PC-3 (cell line): ENCODE measurements around the gene UQCRQ. TPM values are rescaled to one million over a fixed set of nuclear protein-coding genes. Genes with fewer than 3 reads are reported as not detected.
A peak's percentile ranks its signal among the peaks of the same experiment; 100 is the strongest.

Source experiments
- ATAC-seq: fragments of 200-7000 bp; cut with Tn5 transposase; 2 replicates; pipeline ENCODE4 v1.9.1; 2020; ENCODE audit warnings: mild to moderate bottlenecking, moderate library complexity
- BruUV-seq: library from RNA; stranded (reverse); fragments of 400-500 nt; replicated peaks from 2 replicates; lab custom pipeline; 2021; lab: Mats Ljungman, UMichigan
- CTCF ChIA-PET: fragments of 300-600 bp; sonication (Branson Sonifier 250); formaldehyde crosslinking; loops from one replicate; lab custom pipeline; 2022; ENCODE audit warnings: antibody characterized with exemption; lab: Charles Lee
- POLR2A ChIA-PET: fragments of 300-600 bp; sonication (Branson Sonifier 250); formaldehyde crosslinking; loops from one replicate; lab custom pipeline; 2022; ENCODE audit warnings: antibody characterized with exemption; ENCODE audit not compliant: unreplicated experiment; lab: Charles Lee
- DNase-seq: peaks from one replicate; pipeline ENCODE4 v3.0.0-alpha.2; 2015
- H2AFZ ChIP-seq: fragments of 300-600 bp; sonication (generic); 2 replicates; pipeline ENCODE4 v1.6.0; 2016; ENCODE audit warnings: antibody characterized with exemption, low read length
- H3F3A ChIP-seq: fragments of 300-600 bp; sonication (generic); one replicate; pipeline ENCODE4 v1.6.0; 2017; ENCODE audit warnings: antibody characterized with exemption, low read length, control low read depth, mild to moderate bottlenecking; ENCODE audit not compliant: unreplicated experiment
- H3K27ac ChIP-seq: fragments of 300-600 bp; sonication (generic); 2 replicates; pipeline ENCODE4 v1.5.1; 2016; ENCODE audit warnings: mild to moderate bottlenecking, low read length
- H3K27me3 ChIP-seq: fragments of 300-600 bp; sonication (generic); 2 replicates; pipeline ENCODE4 v1.6.1; 2016; ENCODE audit warnings: low read length, mixed read lengths
- H3K36me3 ChIP-seq: fragments of 300-600 bp; sonication (generic); 2 replicates; pipeline ENCODE4 v1.6.1; 2016; ENCODE audit warnings: low read depth, mixed run types, low read length, mixed read lengths
- H3K4me1 ChIP-seq: fragments of 300-600 bp; sonication (generic); 2 replicates; pipeline ENCODE4 v1.5.1; 2016; ENCODE audit warnings: low read length; ENCODE audit not compliant: insufficient read depth
- H3K4me2 ChIP-seq: fragments of 300-600 bp; sonication (generic); 2 replicates; pipeline ENCODE4 v1.6.0; 2016; ENCODE audit warnings: low read length
- H3K4me3 ChIP-seq: fragments of 300-600 bp; sonication (generic); 2 replicates; pipeline ENCODE4 v1.5.1; 2016; ENCODE audit warnings: mild to moderate bottlenecking, low read length, mixed read lengths
- H3K79me2 ChIP-seq: fragments of 300-600 bp; sonication (generic); 2 replicates; pipeline ENCODE4 v1.6.1; 2017; ENCODE audit warnings: low read length, mixed read lengths
- H3K9ac ChIP-seq: fragments of 300-600 bp; sonication (generic); 2 replicates; pipeline ENCODE4 v1.6.0; 2016; ENCODE audit warnings: mild to moderate bottlenecking, low read length
- H3K9me2 ChIP-seq: fragments of 300-600 bp; sonication (generic); replicated peaks from 2 replicates; pipeline ENCODE4 v1.6.1; 2016; ENCODE audit warnings: mixed run types, low read length, mixed read lengths
- H3K9me3 ChIP-seq: fragments of 300-600 bp; sonication (generic); 2 replicates; pipeline ENCODE4 v1.6.1; 2016; ENCODE audit warnings: low read length, mixed read lengths
- H4K20me1 ChIP-seq: fragments of 300-600 bp; sonication (generic); 2 replicates; pipeline ENCODE4 v1.6.1; 2016; ENCODE audit warnings: low read length, mixed read lengths
- EZH2 ChIP-seq: fragments of 300-600 bp; sonication (generic); IDR thresholded peaks from one replicate; pipeline ENCODE4 v1.6.1; 2017; ENCODE audit warnings: antibody characterized with exemption, mild to moderate bottlenecking, low read length; ENCODE audit not compliant: unreplicated experiment
- EZH2phosphoT487 ChIP-seq: fragments of 300-600 bp; sonication (generic); IDR thresholded peaks from 2 replicates; pipeline ENCODE4 v1.6.1; 2018; ENCODE audit warnings: mild to moderate bottlenecking, antibody characterized with exemption, low read length, borderline replicate concordance
- intact Hi-C: fragments of 100-400 bp; cut with micrococcal nuclease; formaldehyde crosslinking; loops from 2 replicates; pipeline ENCODE4 v1.9.0; 2023
- total RNA-seq: library from RNA; depleted of rRNA; stranded (reverse); fragments of >200 nt; gene quantifications from 2 replicates; pipeline ENCODE4 v1.2.3, GENCODE V29; 2014
- TF ChIP-seq, protein P1 (sequence below): fragments of 300-600 bp; sonication (generic); conservative IDR thresholded peaks from 2 replicates; pipeline ENCODE4 v1.5.1; 2017; ENCODE audit warnings: antibody characterized with exemption, low read depth, mild to moderate bottlenecking, low read length

The UQCRQ gene
- total RNA-seq, 1 experiment from 2014 or later: 198 TPM

DNA sequence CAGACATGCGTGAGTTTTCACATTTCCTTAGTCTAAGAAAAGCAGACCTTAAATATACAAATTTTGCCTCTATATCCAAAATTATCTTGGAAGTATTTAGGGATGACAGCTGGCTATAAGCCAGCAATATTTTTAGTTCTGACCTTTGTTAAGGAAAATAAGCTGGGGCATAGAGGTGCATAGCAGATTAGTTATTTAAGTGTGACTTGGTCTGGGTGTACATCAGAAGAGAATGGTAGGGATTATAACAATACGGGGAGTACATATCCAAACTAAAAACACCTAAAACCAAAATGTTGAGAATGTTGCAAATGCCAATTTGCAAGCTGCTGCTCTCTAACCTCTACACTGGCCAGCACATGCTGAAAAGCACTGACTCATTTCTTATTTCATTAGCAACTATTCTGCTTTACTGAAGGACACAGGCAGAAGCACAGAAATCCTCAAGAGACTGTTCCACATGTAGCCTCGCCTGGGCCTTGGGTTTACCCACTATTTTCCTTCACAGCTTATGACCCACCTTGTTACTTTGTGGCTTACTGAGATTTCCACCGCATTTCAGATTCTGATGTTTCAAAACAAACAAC, 29.4 kb downstream of the UQCRQ start:
- Histone ChIP-seq H3K27me3 (no peaks in the 10 kb centered on the region), H2AFZ (no peak overlapping the region), H3K9me3 (no peaks in the 10 kb centered on the region), H3K4me3 (no peak overlapping the region), H3K79me2 (no peaks in the 10 kb centered on the region), H4K20me1 (no peaks in the 10 kb centered on the region), H3K4me1 (no peaks in the 10 kb centered on the region), H3K9me2 (no peaks in the 10 kb centered on the region), H3K36me3 (peaks cover 44% of the 10 kb centered on the region), H3K9ac (no peak overlapping the region), H3K27ac (no peak overlapping the region), H3F3A (no peaks in the 10 kb centered on the region), H3K4me2 (no peak overlapping the region)
- TF ChIP-seq EZH2phosphoT487 (no peak), EZH2 (no peak)
- TF ChIP-seq, protein P1, sequence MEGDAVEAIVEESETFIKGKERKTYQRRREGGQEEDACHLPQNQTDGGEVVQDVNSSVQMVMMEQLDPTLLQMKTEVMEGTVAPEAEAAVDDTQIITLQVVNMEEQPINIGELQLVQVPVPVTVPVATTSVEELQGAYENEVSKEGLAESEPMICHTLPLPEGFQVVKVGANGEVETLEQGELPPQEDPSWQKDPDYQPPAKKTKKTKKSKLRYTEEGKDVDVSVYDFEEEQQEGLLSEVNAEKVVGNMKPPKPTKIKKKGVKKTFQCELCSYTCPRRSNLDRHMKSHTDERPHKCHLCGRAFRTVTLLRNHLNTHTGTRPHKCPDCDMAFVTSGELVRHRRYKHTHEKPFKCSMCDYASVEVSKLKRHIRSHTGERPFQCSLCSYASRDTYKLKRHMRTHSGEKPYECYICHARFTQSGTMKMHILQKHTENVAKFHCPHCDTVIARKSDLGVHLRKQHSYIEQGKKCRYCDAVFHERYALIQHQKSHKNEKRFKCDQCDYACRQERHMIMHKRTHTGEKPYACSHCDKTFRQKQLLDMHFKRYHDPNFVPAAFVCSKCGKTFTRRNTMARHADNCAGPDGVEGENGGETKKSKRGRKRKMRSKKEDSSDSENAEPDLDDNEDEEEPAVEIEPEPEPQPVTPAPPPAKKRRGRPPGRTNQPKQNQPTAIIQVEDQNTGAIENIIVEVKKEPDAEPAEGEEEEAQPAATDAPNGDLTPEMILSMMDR: no peak
- no TSS peak for BruUV-seq
- DNase-seq (no peak), ATAC-seq (no peak)
- intact Hi-C loops: no loop called here
- ChIA-PET CTCF (no interaction called here), POLR2A (no interaction called here)

DNA sequence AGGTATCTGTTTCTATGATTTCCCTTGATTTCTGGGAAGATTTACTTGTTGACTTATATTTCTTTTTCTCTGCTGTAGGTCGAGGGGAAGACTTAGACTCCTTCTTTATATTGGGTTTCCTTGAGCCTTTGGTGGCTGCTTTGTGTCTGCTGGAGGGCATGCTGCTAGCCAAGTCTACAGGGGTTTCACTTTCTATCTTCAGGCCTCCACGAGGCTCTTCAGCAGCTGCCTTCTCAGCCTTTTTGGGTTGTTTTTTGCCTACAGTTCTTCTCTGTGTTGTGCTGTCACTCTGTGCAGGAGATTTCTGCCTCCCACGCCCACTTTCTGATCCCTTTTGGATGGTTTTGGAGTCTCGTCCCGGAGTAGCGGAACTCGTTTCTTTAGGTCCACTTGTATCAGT, 30.2 kb downstream of the UQCRQ start:
- Histone ChIP-seq H3K4me3 (no peak overlapping the region), H3K27me3 (no peaks in the 10 kb centered on the region), H3K79me2 (no peaks in the 10 kb centered on the region), H3K36me3 (peaks cover 43% of the 10 kb centered on the region), H3K9me2 (no peaks in the 10 kb centered on the region), H3K9me3 (no peaks in the 10 kb centered on the region), H4K20me1 (no peaks in the 10 kb centered on the region), H2AFZ (no peak overlapping the region), H3F3A (no peaks in the 10 kb centered on the region), H3K9ac (no peak overlapping the region), H3K4me2 (no peak overlapping the region), H3K27ac (no peak overlapping the region), H3K4me1 (no peaks in the 10 kb centered on the region)
- DNase-seq: no peak
- ATAC-seq: no peak
- TF ChIP-seq EZH2phosphoT487: no peak
- TF ChIP-seq, protein P1: no peak
- TF ChIP-seq EZH2: no peak
- intact Hi-C loops: no loop called here
- ChIA-PET CTCF (no interaction called here), POLR2A (no interaction called here)
- BruUV-seq: TSS peak; percentile 35

DNA sequence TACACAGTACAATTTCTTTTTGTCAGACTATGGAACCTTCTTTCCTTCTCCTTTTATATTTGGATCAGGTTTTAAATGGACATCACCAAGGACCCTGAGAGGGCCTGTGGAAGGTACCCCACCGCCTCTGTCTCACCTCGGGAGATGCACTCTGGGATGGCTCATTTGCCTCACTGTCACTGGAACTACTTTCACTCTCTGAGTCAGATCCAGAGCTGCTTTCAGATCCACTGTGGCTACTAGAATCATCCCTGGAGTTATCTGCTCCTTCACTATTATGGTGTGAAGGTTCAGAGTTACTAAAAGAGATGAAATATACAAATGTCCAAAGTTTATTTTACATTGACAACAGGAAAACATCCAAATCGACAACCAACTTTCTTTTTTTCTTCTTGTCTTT, 31.7 kb downstream of the UQCRQ start:
- no peak overlapping the region for H3K27ac ChIP-seq
- BruUV-seq: no TSS peak
- H3K4me2 ChIP-seq: no peak overlapping the region
- peaks cover 31% of the 10 kb centered on the region for H3K36me3 ChIP-seq
- H3K79me2 ChIP-seq: no peaks in the 10 kb centered on the region
- no peaks in the 10 kb centered on the region for H3K4me1 ChIP-seq
- POLR2A ChIA-PET: no interaction called here
- TF ChIP-seq EZH2 (no peak), EZH2phosphoT487 (no peak)
- TF ChIP-seq, protein P1: no peak
- intact Hi-C loops: no loop called here
- no peaks in the 10 kb centered on the region for H4K20me1 ChIP-seq
- no peaks in the 10 kb centered on the region for H3K9me3 ChIP-seq
- no peaks in the 10 kb centered on the region for H3K27me3 ChIP-seq
- H3K9ac ChIP-seq: no peak overlapping the region
- CTCF ChIA-PET: no interaction called here
- DNase-seq (no peak), ATAC-seq (no peak)
- no peak overlapping the region for H3K4me3 ChIP-seq
- no peaks in the 10 kb centered on the region for H3F3A ChIP-seq
- H2AFZ ChIP-seq: no peak overlapping the region
- no peaks in the 10 kb centered on the region for H3K9me2 ChIP-seq
